HG03280 (cell line): Measurements from ENCODE around the gene INHA.

Experiments
- ATAC-seq: cut with Tn5 transposase; IDR thresholded peaks from one replicate; pipeline ENCODE4 v1.9.1; 2021; ENCODE audit warnings: mild to moderate bottlenecking, moderate library complexity; ENCODE audit not compliant: unreplicated experiment

The INHA gene

GRCh38 chr2:219539926-219540678 lies 32.0 kb upstream of the INHA start:
- ATAC-seq = no peak

DNA sequence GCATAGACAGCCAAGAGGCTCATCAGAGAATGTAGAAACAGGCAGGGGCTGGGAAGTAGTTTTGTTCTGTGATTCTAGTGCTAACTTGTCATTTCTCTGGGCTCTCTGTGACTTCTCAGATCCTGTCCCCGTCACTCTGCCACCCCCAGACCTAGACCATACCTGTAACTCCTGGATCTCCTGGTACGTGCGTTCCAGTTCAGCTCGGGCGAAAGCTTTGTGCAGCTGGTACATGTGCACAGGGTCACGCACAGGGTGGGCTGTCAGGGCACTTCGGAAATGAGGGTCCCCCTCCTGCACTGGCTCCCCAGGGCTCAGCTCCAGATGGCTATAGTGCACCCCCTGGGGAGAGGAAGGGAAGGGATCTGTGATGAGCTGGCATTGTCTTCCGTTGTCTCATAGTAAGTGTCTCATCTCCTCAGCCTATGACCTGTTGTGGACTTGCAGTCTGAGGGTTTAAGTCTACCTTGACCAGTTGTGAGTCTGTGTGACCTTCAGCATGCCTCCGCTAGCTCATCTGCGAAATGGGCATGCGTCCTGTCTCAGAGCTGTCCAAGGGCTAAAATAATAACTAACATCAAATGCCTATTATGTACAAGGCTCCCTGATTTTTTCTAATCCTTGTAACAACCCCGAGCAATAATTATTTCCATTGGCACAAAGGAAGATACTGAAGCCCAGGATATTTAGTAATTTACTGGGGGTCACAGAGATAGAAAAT lies 31.2 kb upstream of the INHA start:
- ATAC-seq = no peak

- peak; percentile 36 for ATAC-seq
Observed at GRCh38 chr2:219541611-219542180, 30.4 kb upstream of the INHA start.

- peak; percentile 37 for ATAC-seq
Observed at GRCh38 chr2:219542931-219543595, 29.0 kb upstream of the INHA start.

DNA sequence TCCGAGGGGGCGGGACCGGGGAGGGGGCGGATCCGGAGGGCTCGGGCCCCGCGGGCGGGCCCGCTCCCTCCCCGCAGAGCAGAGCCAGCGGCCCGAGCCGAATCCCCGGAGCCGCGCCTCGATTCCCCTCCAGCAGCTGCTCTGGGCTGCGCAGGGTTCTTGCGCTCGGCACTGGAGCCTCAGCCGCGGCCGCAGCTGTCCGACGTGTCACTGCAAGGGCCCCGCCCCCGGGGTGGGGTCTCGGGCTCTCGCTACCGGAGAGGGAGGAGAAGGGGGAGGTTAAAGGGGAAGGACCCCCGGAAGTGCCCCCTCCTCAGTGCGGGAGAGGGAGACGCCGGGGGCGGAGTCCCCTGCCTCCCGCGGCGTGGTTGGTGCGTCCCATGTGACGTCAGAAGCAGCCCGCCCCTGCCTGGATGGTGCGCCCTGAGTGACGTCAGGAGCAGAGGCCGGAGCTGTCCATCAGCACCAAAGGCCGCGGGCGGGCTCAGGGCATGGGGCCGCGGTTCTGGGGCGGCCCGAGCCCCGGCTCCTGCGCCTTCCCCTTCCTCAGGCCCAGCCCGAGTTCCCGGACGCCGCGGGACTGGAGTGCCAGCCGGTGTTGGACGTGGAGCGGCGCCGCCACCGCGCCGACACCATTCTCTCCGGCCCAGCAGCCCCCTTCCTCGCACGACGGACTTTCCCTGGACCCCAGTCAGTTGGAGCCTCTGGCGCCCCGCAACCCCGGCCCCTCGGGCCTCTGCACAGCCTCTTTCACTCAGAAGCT lies 28.3 kb upstream of the INHA start, which contains the start of the genes CHPF and TMEM198:
CHPF (minus strand) TSS at position 214 of the 763 bp plus-strand sequence. CDS start 271 bp downstream, outside the sequence.
TMEM198 (plus strand) TSS at position 433 of the 763 bp plus-strand sequence. CDS start 700 bp downstream, outside the sequence.
- ATAC-seq = peak; percentile 74

GRCh38 chr2:219544567-219544966 lies 27.5 kb upstream of the INHA start:
- no peak for ATAC-seq

DNA sequence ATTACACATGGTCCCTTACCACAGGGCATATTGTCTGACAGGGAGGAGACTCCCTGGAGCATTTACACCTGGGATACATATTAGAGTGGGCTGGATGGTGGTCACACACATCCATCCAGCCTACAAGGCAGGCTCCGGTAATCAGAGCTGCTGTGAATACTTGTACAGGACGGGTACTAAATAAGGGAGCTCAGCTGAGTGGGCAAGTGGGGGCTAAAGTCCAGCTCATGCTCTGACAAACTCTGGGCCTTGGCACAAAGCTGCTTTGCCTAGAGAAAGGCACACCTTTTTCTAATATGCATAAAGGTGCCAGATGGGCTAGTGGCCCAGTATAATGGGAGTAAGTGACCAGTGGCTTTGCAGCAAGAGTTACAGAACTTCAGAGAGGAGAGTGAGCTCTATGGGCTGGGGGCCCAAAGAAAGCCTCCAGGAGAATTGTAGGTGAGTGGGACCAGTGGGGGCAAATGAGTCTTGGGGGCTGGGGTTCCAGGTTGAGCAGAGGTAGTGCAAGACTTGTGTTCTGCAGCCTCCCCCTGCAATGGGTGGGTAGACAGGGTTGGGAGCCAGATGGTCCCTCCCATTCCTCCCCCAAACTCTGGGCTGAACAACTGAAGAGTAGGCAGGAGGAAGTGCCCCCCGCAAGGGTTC lies 26.7 kb upstream of the INHA start:
- ATAC-seq = no peak

- ATAC-seq = no peak
Observed at GRCh38 chr2:219545943-219546352, 26.2 kb upstream of the INHA start.

GRCh38 chr2:219547621-219548020 lies 24.5 kb upstream of the INHA start:
- no peak for ATAC-seq

GRCh38 chr2:219548990-219549389 lies 23.1 kb upstream of the INHA start:
- ATAC-seq = no peak

DNA sequence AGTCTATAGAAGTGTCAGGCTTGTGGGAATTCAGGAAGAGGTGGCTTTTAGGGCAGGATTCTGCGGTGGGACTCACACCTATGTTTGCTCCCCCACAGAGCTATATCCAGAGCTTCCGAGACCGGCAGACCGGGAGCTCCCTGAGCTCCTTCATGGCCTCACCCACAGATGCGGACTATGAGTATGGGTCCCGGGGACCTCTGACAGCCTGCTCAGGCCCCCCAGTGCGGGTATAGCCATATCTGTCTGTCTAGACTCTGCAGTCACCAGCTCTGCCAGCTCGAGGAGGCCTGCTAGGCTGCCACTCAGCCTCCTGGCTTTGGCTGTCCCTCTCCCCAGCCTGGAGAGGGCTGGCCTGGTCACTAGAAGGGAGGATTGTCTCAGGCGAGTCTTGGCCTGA lies 22.5 kb upstream of the INHA start:
- no peak for ATAC-seq

- peak; percentile 11 for ATAC-seq
Observed at GRCh38 chr2:219551441-219552381, 20.4 kb upstream of the INHA start.

- peak; percentile 74 for ATAC-seq
Observed at GRCh38 chr2:219552382-219553167, 19.5 kb upstream of the INHA start.

GRCh38 chr2:219553168-219553417 lies 19.0 kb upstream of the INHA start:
- no peak for ATAC-seq

- ATAC-seq = no peak
Observed at GRCh38 chr2:219553463-219553963, 18.6 kb upstream of the INHA start.

GRCh38 chr2:219554350-219554749 lies 17.8 kb upstream of the INHA start:
- ATAC-seq = no peak

- no peak for ATAC-seq
Observed at GRCh38 chr2:219555956-219556355, 16.2 kb upstream of the INHA start.

GRCh38 chr2:219556413-219556812 lies 15.7 kb upstream of the INHA start:
- no peak for ATAC-seq
